Iris pigment epithelial cell (primary cell): ENCODE data around the gene APOC3.

ENCODE experiments used
- DNase-seq: peaks from one replicate; pipeline ENCODE4 v3.0.0-alpha.2; 2011; ENCODE audit warnings: low read depth

The APOC3 gene

DNA sequence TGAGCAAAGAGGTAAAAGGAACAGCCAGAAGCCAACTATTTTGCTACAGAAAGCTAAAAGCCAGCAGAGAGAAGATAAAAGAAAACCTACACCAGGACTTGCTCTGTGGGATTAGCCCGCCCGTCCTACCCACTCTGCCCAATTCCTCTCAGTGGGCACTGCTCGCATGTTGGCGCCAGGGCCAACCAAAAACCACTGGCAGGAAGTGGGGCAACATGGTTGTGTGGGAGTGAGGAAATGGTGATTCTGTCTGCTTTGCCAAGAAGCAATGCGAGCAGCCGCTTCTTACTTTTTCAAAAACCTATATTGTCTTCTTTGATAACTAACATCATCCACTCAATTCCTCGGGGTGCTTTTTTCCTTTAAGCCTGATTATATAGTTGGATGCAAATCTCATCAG lies 21.9 kb downstream of the APOC3 start:
- no peak for DNase-seq

DNA sequence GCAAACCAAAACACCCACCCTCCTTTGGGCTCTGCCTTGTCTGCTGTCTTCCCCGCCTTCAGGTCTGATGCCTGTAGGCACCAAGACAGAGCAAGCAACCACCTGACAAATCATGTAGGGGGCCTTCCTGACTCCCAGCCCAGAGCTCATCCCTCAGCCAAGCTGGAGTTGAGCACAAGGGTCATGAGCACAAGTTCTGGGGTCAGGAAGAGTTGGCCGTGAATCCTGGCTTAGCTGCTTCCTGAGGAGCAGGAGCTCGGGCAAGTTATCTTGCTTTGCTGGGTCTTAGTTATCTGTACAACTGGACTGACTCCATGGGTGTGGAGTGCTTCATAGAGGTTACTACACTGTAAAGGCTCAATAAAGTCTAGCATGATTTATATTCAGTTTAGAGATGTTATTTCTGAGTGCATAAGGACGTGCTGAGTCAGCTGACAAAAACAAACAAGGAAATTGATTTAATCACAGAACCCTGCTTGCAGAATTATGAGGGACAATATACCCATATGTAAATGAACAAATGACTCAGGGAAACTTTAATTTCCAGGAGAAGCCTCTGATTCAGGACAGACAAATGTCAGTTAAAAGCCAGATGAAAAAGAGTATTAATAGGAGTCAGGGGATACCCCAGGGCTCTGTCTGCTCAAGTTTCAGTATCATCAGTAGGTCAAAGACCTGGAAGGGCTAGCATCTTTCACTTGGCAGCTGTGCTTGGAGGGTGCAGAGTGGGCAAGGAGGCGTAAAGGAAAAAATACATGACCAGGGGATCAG lies 22.7 kb downstream of the APOC3 start:
- DNase-seq = peak; percentile 53

DNA sequence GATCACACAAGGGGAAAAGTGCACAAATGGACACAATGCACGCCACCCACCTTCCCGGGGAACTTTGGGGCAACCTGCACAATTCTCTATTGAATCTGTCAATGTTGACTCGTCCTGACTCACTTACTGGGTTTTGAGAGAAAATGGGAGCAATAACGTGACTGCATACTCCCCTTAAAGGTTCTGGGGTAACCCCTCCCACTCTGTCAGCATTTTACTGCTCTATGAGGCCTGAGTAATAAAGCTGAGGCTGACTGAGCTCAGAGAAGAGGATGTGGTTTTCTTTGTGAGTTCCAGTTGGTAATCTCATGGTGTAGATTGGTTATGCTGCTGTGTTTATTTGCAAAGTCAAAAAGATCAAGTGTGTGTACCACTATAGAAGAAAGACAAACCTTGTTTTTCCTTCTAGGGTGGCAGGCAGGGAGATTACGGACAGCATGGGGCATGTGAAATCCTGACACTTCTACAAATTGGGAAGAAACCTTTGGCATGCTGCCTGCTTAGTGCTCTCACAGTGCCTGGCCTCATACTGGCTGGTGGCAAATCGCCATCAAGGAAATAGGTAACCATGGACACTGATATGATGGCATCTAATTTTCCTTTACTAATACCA lies 23.9 kb downstream of the APOC3 start:
- peak; percentile 97 for DNase-seq

DNA sequence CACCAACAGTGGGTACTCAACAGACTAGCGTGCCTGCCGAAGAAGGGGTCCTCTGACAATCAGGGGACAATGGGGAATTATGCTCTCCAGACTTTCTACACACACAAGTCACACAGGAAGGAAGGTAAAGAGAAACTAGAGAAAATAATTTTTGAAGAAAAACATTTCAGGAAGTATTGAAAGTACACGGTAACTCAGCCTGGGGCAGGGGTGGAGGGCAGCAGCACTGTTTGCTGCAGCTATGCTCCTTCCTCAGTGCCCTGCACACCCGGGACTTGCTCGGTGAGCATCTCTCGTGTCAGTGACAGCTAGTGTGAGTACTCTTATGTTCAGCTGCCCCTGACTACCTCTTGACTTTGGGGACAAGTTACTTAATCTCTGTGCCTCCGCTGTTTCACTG lies 25.7 kb downstream of the APOC3 start:
- no peak for DNase-seq

DNA sequence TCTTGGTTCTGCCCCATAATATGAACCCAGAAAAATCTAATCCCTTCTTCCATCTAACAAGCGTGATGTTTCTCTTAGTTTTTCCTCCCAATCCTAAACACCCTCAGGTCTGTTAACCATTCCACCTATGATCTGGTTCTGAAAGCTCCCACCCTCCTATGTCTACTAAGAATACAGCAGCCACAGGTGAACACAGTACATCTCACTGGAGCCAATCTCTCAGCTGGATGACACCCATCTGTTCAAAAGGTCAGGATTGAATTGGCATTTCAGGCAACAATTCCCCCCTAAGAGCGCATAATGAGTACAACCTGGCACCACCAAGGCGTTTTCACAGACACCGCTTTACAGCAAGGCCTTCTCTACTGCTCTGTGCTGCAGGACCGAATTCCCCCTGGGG lies 26.7 kb downstream of the APOC3 start:
- no peak for DNase-seq

DNA sequence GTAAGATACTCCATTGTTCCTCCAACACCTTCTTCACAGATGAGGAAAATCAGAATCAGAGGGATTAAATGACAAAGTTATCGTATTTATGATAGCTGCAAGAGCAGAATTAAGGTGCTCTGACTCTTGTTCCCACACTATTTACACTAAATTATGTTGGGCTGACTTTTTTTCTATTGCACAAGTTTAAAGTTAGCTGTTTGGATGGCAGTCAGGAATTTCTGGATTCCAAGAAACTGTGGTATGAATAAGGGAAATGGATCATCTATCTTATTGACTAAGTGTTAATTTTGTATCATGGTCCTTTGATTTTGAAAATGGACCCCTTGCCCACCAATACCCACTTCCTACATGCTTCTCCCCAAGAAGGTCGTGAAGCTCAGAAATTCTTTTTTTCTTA lies 27.6 kb downstream of the APOC3 start:
- DNase-seq = peak; percentile 20

DNA sequence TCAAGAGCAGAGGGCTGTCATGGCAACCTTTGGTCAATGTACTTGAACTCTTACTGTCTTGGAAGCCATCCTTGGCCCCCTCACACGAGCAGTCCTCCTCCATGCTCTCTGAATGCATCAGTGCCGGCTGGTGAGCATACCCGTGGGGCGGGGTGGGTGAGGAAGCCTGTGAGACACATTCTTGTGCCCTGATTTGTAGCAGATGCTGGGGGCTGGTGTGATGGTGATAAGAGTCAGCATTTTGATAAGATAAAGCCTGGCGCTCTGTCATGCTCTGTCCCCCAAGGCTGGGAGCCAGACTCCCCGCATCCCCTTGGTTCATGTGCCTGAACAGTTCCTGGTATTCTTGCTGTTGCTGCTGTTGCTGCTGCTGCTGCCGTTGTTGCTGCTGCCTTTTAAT lies 28.2 kb downstream of the APOC3 start:
- DNase-seq = no peak

DNA sequence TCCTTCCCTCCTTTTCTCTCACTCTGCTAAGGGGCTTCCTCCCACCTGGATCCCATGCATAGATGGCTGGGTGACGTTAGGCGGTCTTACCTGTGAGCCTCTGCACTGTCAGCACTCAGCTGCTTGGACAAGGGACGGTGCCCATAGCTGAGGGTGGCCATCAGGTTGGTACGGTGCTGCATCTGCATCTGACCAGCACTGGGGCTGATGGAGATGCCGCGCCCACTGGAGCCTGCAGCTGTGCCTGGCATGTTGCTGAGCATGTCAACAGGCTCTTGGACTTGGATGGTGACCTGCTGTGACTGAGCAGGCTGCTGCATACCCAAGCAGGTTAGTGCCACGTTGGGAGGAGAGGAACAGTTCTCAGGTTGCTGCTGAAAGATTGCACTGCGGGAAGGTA lies 29.5 kb downstream of the APOC3 start:
- DNase-seq = no peak

DNA sequence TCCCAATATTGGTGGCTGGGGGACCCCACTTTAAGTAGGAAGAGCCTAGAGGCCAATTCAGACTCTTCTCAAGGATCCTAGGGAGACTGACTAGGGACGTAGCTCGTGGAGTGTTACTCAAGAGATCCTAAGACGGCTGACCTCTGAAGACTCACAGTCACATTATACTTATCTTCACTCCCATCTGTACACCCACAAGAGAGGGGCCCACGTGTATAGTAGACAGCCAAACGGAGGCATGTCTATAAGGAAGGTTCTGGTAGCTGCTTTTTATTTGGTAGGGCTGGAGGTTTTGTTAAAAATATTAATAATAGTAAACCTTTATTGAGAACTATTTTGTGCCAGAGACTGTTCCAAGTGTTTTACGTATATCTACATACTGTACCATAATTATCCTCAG lies 30.6 kb downstream of the APOC3 start:
- no peak for DNase-seq

DNA sequence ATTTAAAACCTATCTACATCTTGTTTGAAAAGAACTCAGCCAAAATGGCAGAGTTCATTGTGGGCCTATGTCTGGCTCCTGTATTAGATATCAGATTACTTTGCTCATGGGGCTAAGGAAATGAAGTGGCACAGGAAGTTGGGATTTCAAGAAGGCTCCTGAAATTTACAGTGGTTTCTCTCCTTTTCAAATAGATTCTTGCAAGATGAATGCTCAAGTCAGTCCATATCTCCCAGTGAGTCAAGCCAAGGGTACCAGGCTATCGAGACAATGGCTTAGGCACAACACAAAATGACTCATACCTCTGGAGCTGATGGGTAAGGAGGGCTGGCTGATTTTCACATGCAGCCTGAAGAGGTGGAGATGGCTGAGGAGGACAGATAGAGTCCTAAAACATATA lies 31.8 kb downstream of the APOC3 start:
- DNase-seq = peak; percentile 76

DNA sequence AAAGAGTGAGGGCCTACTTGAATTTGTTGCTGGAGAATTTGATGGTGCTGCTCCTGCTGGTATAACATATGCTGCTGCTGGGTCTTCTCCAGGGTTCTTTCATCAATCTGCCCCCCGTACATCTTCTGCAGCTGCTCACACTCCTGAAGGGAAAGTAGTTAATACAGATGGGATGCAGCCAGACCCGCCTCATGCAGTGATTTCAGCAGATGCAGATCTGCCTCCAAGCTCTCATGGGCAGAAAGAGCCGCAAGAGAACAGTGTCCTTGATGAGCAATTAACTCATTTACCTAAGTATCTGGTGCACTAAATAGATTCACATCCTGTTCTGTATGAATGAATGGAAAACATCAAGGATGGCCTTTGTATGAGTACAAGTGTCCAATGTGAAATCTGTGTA lies 32.5 kb downstream of the APOC3 start:
- no peak for DNase-seq

DNA sequence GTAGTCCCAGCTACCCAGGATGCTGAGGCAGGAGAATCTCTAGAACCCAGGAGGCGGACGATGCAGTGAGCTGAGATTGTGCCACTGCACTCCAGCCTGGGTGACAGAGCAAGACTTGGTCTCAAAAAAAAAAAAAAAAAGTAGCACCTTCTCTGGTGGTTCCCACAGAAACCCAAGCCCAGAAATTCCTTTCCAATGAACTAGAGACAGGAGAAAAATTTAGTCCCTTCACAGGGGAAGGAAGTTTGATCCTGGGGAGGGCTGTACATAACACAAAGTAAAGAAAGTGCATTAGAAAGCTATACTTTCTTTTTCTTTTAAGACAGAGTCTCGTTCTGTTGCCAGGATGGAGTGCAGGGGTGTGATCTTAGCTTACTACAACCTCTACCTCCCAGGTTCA lies 33.2 kb downstream of the APOC3 start:
- no peak for DNase-seq

DNA sequence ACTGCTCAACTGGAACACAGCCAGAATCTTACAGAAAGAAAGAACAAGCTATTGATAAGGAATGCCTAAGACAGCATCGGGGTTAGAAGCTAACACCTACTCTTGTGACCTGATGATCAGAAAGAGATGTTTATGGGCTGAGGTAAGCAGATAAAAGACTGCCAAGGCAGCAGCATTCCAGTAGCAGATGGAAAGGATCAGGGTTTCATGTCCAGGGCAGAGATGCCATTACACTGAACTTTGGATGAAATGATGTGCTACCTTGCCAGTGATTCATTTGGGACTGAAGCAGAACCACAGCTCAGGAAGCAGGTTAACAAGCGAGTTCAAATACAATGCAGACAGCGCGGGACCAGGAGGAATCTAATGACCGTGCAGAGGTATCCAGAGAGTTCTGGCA lies 34.8 kb downstream of the APOC3 start:
- DNase-seq = no peak

DNA sequence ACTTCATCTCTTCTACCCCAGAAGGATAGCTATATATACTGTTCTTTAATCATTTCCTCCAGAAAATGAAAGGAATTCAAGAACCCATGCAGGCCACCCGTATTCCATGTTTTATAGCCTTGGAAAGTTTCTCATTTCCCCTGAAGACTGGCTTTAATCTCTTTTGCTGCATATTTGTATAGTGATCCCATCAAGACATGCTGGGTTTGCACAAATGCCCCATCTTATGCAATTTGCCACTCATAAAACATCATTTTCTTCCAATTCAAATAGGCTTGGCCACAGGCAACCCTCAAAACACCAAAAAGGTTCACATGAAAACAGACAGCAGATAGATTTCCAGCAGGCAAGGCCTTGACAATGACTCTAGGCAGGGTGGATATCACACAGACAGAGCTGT lies 36.0 kb downstream of the APOC3 start:
- DNase-seq = peak; percentile 30

DNA sequence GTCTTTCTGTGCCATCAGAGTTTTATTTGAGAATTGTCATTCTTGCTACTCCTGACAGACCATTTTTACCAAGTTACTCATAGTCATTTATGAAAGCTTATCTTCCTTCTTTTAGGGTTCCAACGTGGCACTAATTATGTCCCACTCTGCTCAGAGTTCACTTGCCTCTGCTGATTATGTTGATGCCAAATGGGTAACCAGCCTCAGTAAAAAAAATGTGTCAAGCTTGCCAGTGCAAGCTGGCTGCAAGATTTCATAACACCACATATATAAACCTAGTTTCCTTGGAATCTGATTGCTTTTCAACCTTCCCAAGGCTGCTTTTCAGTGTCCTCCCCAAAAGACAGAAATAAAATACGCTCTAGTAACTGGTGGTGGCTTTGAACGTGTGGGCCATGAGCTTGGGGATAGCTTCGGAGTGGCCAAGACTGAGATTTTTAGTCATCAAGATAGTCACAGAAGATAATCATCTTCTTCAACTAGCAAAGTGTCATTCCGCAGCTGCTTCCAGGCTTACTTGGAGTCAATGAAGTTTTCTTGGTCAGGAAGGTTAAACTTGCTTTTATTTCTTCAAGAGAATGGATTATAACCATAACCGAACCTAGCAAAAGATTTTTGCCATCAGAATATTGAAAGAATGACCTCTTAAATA lies 37.2 kb downstream of the APOC3 start:
- DNase-seq = no peak

DNA sequence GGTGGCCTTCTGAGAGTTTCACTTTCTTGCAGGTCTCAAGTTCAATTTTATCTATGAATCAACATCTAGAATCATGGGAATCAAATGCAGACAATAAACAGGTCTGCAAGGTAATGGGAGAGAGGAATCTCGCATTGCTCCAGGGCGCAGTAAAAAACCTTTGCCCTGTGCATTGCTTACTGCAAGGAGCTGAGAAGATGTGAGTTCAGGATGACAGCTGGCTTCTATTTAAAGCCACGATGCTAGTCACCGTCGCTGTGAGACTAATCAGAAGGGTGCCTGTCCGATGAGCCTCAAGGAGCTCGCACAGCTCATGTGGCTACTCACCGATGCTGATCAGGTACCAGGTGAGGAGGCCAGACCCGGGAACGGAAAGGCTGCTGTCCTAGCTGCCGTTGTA lies 37.9 kb downstream of the APOC3 start:
- DNase-seq = no peak

DNA sequence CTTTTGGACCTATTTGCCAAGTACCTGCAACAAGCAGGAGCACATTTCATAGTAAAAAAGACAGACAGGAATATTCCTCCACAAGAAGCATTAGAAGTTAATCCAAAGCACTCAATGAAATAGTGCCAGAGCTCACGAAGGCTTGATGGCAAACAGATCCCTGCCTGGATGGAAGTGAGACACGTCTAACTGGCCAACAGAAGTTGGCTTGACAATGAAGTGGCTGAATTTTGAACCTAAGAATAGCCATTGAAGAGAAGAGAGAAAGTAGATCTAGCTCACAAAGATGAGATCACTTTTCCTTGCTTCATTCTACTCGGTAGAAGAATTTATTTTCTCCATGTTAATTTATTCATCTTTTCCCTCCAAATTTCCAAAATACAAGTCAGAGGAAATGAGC lies 38.4 kb downstream of the APOC3 start:
- DNase-seq = no peak

DNA sequence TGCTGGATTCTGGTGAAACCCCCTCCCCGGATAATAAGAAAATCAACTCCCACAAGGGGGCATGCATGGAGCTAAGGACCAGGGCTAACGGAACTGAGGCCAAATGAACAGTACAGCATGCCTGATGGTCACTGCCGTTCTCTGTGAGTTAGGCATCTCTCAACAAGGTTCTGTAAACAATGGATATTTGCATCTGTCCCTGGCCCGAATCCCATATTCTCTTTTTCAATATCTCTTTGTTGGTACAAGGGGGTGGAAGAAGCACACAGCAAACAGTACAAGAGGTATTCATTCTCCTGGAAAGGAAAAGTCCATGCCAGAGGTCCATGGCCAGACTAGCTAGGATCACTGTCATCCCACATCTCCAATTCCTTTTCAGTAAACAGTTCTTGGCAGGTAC lies 39.9 kb downstream of the APOC3 start:
- no peak for DNase-seq

DNA sequence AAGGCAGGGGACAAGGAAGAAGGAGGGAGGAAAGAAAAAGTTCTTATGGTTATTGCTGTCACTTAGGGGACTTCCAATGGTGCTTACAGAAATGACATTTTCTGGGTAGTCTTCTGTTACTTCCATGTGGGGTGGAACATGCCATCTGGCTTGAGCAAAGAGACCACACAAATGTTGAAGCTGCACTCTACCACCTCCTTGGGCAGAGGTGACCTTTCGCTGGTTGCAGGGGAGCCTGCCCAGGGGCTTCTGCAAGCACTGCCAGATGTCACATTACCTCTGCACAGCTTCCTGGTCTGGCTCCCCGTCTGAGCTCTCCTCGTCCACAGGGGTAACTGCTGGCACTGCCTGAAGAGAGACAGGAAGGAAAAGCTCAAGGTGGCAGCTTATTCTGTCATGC lies 40.3 kb downstream of the APOC3 start:
- DNase-seq = no peak

DNA sequence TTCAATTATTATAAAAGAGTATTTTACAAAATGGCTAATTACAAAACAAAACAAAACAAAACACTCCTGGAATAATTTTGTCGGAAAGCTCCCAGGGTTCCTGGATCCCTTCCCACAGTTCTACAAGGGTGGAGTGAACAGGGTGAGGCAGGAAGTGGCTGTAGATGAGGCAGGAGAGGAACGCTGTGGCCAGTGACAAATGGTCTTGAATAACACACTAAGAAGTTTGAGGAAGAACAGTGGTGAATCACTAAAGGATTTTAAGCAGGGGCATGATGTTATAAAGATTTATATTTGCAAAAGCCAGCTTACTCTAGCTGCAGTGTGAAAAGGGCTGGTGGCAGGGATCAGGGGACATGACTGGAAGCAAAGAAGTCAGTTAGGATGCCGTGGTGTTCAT lies 41.5 kb downstream of the APOC3 start:
- peak; percentile 84 for DNase-seq

DNA sequence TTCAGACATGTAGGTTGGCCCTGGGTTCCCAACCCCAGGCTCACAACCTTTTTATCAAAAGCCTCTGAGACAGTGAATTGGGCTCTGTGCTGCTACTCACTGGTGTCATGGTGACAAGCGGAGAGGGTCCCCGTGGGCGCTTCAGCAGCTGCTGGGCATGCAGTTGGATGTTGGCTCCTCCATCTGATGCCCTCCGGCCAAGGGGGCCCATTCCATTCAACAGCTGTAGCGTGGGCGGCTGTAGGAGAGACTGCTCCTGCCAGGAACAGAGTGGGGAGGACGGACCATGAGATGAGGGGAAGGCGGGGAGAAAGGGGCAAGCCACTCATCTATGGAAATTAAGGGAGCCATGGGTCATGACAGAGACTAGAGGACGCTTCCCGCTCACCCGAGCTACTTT lies 43.7 kb downstream of the APOC3 start:
- no peak for DNase-seq

DNA sequence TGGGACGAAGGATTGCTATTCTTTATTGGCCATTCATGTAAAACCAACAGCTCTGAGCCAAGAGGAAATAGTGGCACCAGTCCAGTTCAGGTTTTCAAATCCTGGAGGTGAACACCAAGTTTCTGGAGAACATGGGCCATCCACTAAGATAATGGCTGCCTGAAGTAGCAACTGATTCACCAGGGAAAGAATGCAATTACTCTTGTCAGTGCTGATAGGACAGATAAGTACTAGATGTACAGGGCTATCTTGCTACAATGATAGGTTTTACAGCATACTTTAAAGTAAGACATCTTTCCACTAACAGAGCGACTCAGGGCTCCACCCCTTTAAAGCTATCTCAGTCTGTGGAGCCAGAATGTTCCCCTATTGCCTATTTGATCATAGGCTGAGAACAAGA lies 44.5 kb downstream of the APOC3 start:
- peak; percentile 63 for DNase-seq

DNA sequence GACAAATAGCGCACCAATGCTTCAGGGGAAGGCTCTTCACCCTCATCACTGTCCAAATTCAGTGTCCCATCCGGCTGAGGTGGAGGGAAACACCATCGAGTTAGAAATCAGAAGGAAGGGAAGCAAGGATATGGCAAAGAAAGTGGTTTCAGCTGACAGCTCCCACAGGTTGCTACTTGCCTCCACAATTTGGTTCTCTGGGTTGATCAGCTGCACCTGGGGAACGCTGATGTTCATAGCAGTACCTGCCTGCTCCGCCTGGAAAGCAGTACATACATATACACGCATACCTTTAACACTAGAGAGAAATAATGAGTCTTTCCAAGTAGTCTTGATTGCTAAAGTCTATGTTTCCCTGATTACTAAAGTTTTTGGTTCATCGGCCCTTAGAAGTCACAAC lies 45.5 kb downstream of the APOC3 start:
- DNase-seq = no peak

DNA sequence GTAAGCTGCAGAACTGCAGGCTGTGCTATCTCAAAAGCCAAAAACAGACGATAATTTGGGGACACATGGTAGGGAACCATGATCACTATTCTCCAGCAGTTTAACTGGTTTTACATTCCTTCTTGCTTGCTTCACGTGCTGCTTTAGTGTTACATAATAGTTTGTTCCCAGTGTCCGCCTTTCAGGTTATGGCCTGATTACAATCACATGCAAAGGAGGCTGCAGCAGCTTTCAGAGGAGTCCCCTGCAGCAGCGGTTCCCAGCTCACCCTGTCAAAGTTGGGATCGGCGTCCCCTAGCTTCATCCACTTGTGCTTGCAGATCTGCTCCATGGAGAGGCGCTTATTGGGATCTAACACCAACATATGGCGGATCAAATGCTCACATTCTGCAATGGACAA lies 46.9 kb downstream of the APOC3 start:
- DNase-seq = no peak
